ENCODE measurements around the gene FXYD4.

DNA sequence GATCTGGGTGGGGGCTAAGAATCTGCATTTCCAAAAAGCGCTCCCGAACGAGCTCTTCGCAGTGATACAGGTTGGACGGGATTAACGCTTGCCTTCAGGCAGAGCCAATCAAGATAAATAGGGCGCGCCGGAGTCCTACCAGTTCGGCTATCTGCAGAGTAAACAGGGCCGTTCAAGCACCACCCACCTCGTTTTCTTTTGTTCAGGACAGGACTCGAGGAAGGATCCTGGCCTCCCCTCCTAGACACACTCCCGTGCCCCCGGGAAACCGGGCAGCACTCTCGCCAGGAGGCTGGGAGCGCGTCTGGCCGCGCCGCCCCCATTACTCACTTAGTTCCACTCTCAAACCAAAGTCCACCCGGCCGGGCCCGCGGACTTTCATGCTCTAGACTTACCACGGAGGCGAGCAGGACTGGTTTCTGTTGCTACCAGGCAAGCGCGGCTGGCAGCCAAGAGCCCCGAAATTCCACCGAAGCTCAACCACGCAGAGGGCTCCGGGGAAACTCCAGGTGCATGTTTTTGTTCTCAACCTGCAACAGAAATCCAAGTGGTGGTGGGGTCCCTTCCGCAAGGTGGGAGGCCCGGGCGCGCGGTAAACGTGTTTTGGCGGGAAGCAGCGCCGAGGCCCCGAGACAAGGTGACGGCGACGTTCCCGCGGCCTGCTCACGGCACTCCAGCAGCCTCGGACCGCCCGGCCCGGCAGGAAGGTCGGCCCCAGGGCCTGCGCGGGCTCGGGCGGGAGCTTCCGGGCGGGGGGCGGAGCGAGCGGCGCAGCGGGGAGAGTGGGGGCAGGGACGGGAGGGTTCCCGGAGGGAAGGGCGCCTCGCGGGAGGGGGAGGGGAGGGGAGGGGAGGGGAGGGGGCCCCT is 24.9 kb downstream of the FXYD4 start:
- TF ChIP-seq POLR2A (IDR thresholded peaks at IDR 0.05) (peak; percentile 76), CTCF (IDR thresholded peaks at IDR 0.05) (no peak)

Data from transverse colon (tissue), 3 donors.